Iris pigment epithelial cell (primary cell): Measurements from ENCODE around the gene MOGAT3.
A peak's percentile ranks its signal among the peaks of the same experiment; 100 is the strongest.

Experiments
- DNase-seq: peaks from one replicate; pipeline ENCODE4 v3.0.0-alpha.2; 2011; ENCODE audit warnings: low read depth

The MOGAT3 gene

GRCh38 chr7:101233907-101234547 is 33.2 kb upstream of the MOGAT3 start:
- DNase-seq, result no peak

- no peak for DNase-seq
These were observed 31.5 kb upstream of the MOGAT3 start for GRCh38 chr7:101232141-101232850.

- no peak for DNase-seq
These were observed 30.8 kb upstream of the MOGAT3 start for GRCh38 chr7:101231644-101232043.

DNA sequence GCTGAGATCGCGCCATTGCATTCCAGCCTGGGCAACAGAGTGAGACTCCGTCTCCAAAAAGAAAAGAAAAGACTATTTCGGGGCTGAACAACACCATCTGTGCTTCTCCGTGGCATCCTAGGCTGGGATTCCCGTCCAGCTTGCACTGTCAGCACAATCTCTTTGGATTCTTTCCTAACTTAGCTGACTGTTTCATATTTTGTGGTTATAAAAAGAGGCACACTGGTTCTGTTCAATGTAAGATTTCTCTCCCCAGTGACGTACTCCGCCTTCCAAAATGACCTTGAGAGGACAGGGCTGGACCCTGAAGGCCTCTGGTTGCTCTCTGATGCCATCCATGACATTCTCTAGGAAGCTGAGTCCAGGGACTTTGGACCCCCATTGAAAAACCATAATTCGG is 25.9 kb upstream of the MOGAT3 start:
- no peak for DNase-seq

GRCh38 chr7:101225650-101226049 is 24.8 kb upstream of the MOGAT3 start:
- no peak for DNase-seq

DNA sequence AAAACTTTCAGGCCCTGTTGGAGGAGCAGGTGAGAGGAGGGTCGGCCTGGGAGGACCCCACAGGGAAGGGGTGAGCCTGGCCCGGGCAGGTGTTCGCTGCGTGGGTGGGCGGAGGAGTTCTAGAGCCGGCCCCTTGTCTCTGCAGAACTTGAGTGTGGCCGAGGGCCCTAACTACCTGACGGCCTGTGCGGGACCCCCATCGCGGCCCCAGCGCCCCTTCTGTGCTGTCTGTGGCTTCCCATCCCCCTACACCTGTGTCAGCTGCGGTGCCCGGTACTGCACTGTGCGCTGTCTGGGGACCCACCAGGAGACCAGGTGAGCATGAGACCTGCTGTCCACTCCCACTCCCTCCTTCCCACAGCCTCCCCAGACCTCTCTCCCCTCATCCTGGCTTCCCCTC is 22.7 kb upstream of the MOGAT3 start:
- no peak for DNase-seq

DNA sequence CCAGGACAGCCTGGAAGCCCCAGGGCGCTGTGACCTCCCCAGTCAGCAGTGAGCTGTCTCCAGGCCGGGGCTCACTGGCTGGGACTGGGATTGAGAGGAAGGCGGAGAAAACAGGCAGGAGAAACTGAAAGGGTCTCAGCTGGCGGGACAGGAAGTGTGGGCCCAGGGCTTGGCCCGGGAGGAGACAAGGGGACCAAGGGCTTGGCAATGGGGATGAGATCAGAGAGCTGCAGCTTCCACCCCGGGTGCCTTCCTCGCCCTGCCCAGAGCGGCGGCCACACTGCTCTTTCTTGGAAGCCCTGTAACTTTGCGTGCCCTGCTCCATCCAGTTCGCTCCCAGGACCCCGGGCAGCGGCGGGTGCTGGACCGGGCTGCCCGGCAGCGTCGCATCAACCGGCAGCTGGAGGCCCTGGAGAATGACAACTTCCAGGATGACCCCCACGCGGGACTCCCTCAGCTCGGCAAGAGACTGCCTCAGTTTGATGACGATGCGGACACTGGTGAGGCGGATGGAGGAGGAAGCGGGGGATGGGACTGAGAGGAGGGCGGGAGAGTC is 21.5 kb upstream of the MOGAT3 start:
- DNase-seq, result no peak

DNA sequence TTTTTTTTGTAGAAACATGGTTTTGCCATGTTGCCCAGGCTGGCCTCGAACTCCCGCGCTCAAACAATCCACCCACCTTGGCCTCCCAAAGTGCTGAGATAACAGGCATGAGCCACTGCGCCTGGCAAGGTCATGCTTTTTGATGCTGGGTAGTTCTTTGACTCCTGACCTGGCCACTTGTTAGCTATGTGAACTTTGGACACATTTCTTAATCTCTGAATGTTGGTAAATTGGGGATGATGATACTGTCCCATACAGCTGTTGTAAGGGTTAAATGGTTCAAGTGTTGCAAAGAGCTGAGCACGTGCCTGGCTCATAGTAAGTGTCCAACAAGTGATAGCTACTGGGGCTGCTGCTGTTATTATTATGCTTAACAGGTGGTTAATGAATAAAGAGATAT is 19.5 kb upstream of the MOGAT3 start:
- DNase-seq, result no peak

DNA sequence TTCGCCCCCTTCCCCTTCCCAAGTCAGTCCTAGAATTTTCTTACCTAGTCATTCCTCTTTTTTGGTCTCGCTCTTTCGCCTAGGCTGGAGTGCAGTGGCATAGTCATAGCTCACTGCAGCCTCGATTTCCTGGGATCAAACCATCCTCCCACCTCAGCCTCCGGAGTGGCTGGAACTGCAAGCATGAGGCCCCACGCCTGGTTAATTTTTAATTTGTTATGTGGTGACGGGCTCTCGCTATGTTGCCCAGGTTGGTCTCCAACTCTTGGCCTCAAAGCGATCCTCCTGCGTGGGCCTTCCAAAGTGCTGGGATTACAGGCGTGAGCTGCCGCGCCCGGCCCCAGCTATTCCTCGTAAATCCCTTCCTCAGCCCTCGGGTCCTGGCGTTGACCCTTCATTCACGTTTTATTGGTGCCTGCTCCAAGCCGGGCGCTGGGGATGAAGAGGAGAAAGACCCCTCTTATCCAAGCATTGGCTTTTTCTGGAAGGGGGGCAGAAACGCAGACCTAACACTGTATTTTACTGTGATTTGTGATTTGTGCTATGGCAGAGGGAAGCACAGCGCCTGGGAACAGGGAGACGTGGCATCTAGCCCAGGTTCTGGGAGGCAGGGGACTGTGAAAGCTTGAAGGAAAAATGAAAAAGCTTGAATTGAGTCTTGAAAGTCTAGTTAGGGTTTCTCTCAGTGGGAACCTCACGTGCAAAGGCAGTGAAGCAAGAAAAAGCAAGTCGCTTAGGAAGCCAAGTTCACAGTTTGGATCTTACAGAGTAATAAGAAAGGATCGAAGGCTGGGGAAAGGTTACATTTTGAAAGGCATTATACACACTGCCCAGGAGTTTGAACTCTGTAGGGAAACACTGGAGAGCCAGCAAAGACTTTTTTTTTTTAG is 17.6 kb upstream of the MOGAT3 start:
- no peak for DNase-seq

GRCh38 chr7:101217388-101218235 is 16.8 kb upstream of the MOGAT3 start, which contains the start of the genes PLOD3 and ZNHIT1:
TSS of gene PLOD3 (minus strand) at chr7:101217581. CDS start at chr7:101217274, 307 bp downstream.
TSS of gene ZNHIT1 (plus strand) at chr7:101218165. CDS start at chr7:101218196, 31 bp downstream.
- DNase-seq, result peak; percentile 96

- DNase-seq, result no peak
These were observed 16.1 kb upstream of the MOGAT3 start for GRCh38 chr7:101216860-101217387.

DNA sequence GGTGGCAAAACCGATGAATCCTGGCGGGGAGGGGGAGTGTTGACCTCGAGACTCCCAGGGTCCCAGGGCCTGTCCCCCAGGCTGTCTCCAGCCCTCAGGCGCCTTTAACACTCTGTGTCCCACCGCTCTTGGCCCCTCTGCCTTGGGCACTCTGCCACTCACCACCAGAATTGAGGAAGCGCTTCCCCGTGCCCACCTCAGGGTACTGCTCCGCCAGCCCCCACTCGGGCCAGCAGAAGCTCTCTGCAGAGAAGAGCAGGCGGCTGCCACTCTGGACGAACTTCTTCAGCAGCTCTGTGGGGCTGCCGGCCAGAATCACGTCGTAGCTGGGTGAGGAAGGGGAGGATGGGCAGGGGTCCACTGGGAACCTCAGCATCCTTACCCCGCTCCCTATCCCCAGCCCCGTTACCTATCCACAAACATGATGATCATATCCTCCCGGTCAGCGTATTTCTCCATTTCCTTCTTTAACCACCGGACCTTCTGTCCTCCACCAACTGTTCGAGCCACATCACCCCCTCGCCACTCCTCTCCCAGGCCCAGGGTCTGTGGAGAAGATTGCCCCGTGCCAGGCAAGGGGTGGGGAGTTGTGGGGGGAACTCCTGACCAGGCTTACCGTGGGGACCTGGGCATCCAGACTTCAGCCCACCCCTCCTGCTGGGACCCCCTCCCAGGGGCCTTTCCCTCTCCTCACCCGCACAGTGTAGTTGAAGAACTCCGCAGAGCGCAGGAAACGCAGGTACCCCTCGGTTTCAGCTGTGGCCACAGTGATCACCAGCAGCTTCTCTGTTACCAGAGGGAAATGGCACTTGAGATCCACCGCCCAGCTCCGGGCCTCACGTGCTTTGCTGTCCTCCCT is 15.4 kb upstream of the MOGAT3 start:
- DNase-seq, result peak; percentile 40

DNA sequence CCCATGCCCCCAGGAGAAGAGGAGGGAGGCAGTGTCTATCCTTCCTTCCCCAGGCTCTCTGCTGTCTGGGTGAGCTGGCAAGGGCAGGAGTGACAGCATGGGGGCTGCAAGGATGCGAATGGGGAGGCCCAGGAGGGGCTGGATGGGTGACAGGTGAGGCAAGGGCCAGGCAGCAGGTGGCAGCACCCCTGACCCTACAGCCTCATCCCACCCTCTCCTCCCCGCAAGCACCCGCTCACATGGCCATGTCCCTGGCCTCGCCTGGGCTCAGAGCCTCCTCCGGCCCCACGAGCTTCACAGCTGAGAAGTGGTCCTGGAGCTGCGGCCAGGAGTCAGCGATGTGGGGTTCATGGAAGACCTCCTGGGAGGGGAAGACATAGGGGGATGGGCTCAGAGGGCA is 11.2 kb upstream of the MOGAT3 start:
- no peak for DNase-seq

DNA sequence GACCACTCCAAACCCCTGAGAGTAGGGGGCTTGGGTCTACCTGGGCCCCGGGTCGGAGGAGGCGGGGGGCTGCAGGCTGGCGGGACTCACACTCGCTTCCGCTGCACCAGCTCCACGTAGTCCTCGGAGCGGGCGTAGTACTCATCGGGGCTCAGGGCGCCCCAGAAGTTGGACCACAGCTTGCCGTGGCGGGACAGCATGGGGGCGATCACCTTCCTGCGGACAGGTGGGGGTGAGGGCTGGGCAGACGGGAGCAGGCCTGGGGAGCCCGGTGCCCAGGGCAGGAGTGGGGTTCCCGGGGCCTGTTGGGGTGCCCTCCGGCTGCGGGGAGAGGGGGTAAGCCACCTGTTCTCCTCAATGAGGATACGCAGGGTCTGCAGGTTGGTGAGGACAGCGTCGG is 10.7 kb upstream of the MOGAT3 start:
- no peak for DNase-seq

DNA sequence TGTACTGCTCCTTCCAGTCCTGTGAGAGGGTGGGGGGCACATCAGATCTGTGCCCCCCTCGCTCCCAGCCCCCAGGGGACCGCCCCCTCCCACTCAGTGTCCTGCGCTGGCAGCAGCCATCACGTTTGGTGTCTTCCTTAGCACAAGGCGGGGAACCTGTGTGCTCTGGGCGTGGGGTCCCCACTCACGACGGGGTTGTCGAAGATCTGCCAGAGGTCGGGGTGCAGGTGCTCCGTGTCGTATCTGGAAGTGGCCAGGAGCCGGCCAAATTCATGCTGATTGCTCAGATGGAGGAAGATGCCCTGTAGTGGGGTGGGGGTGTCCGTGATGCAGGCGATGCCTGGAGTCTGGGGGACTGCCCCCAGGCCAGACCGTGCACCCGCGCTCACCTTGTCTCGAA is 9.3 kb upstream of the MOGAT3 start:
- DNase-seq, result no peak

DNA sequence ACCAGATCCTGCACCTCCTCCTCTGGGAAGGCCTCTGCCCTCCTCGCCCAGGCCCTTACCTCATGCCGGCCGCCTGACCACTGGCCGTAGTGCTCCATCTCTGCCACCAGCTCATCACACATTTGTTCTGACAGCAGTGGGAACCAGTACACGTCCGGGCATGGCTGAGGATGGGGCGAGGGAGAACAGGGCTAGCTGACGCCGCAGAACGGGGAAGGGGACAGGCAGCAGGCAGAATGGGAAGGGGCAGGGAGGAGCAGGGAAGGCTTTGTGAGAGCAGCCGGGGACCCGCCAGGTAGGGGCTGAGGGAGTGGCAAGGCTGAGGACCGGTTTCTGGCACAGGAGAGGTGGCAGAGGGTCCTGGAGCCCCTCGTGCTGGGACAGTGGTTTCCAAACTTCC is 8.0 kb upstream of the MOGAT3 start:
- no peak for DNase-seq

GRCh38 chr7:101207459-101207858 is 6.6 kb upstream of the MOGAT3 start:
- DNase-seq, result no peak

DNA sequence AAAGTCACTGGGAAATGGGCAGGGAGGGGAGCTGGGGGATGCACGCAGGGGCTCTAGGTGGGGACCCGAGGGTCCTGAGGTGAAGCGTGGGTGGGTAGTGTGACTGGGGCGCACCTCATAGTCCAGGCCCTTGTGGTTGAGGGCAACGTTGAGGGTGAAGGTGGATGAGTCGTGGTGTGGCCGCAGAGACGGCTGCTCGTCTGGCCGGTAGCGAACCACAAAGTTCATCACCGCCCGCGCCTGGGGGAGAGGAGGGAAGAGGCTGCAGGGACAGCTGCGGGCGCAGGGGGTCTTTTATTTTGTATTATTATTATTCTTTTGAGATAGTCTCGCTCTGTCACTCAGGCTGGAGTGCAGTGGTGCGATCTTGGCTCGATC is 5.8 kb upstream of the MOGAT3 start:
- DNase-seq, result no peak

- no peak for DNase-seq
These were observed 5.2 kb upstream of the MOGAT3 start for GRCh38 chr7:101205901-101206664.
